GM12874 (cell line): ENCODE results near the gene PRKCI.

Experiments used
- TF ChIP-seq, protein P1 (sequence below): IDR thresholded peaks from 2 replicates; pipeline ENCODE4 v1.5.1; 2011; ENCODE audit warnings: low read depth, mild to moderate bottlenecking, control low read depth, low read length, moderate library complexity; ENCODE audit not compliant: insufficient read depth

Gene PRKCI

DNA sequence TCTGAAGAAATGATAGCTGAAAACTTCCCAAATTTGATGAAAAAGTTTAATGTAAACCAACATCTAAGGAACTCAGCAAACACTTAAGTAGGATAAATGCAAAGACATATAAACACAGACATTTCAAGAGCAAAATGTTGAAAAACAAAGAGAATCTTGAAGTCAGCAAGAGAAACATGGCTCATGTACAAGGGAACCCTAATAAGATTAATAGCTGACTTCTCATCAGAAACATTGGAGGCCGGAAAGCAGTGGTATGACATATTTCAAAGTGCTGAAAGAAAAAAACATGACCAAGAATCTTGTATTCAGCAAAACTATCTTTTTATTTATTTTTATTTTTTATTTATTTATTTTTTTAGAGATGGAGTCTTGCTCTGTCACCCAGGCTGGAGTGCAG, 10.6 kb upstream of the PRKCI start:
- TF ChIP-seq, protein P1, sequence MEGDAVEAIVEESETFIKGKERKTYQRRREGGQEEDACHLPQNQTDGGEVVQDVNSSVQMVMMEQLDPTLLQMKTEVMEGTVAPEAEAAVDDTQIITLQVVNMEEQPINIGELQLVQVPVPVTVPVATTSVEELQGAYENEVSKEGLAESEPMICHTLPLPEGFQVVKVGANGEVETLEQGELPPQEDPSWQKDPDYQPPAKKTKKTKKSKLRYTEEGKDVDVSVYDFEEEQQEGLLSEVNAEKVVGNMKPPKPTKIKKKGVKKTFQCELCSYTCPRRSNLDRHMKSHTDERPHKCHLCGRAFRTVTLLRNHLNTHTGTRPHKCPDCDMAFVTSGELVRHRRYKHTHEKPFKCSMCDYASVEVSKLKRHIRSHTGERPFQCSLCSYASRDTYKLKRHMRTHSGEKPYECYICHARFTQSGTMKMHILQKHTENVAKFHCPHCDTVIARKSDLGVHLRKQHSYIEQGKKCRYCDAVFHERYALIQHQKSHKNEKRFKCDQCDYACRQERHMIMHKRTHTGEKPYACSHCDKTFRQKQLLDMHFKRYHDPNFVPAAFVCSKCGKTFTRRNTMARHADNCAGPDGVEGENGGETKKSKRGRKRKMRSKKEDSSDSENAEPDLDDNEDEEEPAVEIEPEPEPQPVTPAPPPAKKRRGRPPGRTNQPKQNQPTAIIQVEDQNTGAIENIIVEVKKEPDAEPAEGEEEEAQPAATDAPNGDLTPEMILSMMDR: no peak

DNA sequence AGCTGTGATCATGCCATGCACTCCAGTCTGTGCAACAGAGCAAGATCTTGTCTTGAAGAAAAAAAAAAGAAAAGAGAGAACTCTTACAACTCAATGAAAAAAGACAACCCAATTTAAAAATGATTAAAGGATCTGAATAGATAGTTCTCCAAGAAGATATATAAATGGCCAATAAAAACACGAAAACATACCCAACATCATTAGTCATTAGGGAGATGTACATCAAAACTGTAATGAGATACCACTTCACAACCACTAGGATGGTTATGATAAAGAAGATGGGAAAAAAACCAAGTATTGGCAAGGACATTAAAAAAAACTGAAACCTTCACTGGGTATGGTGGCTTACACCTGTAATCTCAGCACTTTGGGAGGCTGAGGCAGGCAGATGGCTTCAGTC, 2.4 kb upstream of the PRKCI start:
- TF ChIP-seq, protein P1: no peak

DNA sequence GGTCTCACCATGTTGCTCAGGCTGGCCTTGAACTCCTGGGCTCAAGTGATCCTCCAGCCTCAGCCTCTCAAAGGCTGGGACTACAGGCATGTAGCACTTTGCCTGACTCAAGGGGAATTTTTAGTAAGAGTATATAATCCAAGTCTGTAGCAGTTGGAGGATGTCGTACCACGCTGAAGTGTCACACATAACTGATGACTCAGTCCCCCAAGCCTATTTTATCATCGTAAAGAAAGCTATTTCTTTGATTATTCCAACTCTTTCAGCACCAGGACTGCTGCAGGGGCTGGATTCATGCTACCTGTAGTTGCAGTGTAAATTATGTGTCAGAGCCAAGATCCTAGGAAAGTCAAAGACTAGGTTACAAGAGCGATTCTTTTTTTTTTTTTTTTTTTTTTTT, 1.4 kb upstream of the PRKCI start:
- TF ChIP-seq, protein P1: no peak

DNA sequence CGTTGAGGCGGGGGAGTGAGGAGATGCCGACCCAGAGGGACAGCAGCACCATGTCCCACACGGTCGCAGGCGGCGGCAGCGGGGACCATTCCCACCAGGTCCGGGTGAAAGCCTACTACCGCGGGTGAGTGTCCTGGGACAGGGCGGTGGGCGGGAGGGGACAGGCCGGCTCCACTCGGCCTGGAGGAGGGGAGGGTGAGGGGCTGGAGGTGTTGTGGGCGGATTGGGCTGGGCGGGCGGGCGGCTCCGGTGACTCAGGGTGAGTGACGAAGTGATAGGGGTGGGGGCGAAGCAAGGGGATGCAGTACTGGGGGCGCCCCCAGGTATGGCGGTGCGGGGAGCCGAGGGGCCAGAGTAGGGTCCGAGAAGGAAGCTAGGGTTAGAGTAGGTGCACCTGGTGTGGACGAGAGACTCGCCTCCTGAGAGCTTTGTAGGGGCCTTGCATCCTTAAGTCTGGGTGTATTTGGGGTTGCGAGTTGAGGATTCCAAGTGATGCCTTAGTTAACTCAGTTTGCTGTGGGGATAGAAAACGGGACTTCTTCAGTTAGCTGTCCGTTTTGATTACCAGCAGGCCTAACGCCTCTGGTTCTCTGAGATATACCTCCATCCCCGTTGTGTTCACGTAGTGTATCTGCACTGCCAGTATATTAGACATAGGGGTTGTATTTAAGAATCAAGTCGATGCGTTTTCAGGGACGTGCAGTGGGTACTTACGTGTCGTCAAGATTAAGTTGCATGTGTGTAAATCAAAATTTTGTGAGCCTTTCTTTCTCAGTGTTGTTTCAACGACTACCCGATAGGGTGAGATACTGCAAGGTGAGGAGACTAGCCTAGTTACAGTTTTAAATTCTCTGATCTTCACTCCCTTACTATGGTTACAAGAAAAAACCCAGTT, 670 bp downstream of the PRKCI start:
- TF ChIP-seq, protein P1: no peak

DNA sequence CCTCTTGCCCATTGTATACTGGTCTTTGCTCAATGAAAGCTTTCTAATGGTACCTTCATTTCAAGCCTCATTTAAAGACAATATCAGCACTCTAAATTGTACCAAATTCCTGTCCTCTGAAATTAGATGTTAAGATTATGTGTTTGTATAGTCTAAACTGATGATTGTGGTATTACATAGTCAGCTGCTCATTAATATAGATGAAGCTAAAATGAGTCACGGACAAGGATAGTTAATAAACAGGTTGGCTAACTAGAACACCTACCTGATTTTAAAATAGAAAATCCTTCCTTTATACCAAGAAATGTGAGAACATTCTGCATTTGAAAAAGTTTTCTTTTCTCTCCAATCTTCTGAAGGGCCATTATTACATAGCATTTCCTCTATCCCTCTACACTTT, 2.9 kb downstream of the PRKCI start:
- TF ChIP-seq, protein P1: no peak

DNA sequence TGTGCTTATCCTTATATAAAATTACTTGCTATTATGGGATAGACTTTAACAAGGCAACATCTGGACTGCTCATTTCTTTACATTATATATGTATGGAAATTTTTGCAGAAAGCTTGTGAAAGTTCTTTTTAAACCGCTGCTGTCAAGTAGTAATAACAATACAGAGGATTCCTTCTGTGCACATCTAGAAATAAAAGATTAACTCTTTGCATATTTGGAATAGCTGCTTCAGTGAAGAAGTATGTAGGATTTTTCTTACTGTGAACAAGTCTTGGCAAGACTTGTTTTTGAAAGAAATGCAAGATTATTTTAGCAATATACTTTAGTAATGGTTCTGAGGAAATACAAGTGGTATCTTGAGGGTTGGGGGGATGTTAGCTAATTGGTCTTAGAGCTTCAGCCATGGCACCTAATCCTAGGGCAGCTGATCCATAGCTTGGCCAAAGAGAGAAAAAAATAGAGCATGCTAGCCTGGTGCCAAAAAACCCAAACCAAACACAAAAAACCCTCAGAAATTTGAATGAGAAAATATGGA, 4.3 kb downstream of the PRKCI start:
- TF ChIP-seq, protein P1: no peak

DNA sequence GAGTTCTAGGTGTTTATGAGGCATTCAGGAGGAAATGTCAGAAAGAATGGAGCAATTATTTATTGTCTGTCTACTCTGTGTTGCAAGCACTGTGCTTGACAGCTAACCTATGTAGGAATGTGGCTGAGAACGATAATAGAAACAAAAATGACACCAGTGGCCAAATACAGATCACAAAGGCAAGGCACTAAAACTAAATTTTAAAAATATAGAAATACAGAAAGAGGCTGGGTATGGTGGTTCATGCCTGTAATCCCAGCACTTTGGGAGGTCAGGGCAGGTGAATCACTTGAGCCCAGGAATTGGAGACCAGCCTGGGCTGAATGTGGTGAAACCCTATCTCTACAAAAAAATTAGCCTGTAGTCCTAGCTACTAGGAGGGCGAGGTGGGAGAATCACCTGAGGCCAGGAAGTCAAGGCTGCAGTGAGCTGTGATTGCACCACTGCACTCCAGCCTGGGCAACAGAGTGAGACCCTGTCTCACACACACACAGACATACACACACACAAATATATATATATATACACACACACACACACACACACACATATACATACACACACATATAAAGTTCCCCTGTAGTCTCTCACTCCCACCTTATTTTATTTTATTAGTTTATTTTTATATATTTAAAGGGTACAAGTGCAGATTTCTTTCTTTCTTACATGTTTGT, 6.0 kb downstream of the PRKCI start:
- TF ChIP-seq, protein P1: no peak
